Transverse colon (tissue), 4 donors: ENCODE measurements around the gene BBC3. TPM values are rescaled to one million over a fixed set of nuclear protein-coding genes. Genes with fewer than 3 reads are reported as not detected.
A peak's percentile ranks its signal among the peaks of the same experiment; 100 is the strongest.

Experiments used
- DNase-seq: peaks from one replicate; pipeline ENCODE4 v3.0.0-alpha.2; 2019
- H3K27ac ChIP-seq, 4 donors: fragments of 200-600 bp; sonication (generic); 2 replicates each; pipeline ENCODE4 v1.5.1; 2016 to 2018; ENCODE audit warnings: inconsistent platforms in 4 of 4
- H3K27me3 ChIP-seq: fragments of 200-600 bp; sonication (generic); 2 replicates; pipeline ENCODE4 v1.5.1; 2017; ENCODE audit warnings: inconsistent platforms
- H3K36me3 ChIP-seq, 4 donors: fragments of 200-600 bp; sonication (generic); 2 replicates each; pipeline ENCODE4 v1.5.1; 2017 to 2019; ENCODE audit warnings: inconsistent platforms in 4 of 4
- H3K4me1 ChIP-seq, 4 donors: fragments of 200-600 bp; sonication (generic); 2 replicates each; pipeline ENCODE4 v1.5.1; 2017 to 2020; ENCODE audit warnings: inconsistent platforms in 4 of 4
- H3K4me3 ChIP-seq, 4 donors: fragments of 200-600 bp; sonication (generic); 1 replicate in 1 of 4; 2 replicates in 3 of 4; pipeline versions ENCODE4 v1.5.1 to v1.6.1; 2017 to 2019; ENCODE audit warnings: inconsistent platforms in 4 of 4
- H3K9me3 ChIP-seq, 2 donors: fragments of 200-600 bp; sonication (generic); 2 replicates each; pipeline ENCODE4 v1.5.1; 2017 to 2019; ENCODE audit warnings: inconsistent platforms in 2 of 2
- CTCF ChIP-seq, 5 experiments: fragments of 200-600 bp in 3 of 5; fragments of 450-650 bp in 2 of 5; sonication (generic) in 3 of 5; IDR thresholded peaks; 1 replicate in 2 of 5; 2 replicates in 3 of 5; pipeline ENCODE4 v1.5.1; 2016 to 2017; ENCODE audit warnings: antibody characterized with exemption in 5 of 5, inconsistent platforms in 3 of 5, mild to moderate bottlenecking in 2 of 5, moderate library complexity in 1 of 5
- EP300 ChIP-seq: sonication (generic); formaldehyde crosslinking; IDR thresholded peaks from one replicate; pipeline ENCODE4 v1.6.1; 2017; ENCODE audit warnings: antibody characterized with exemption, low read depth
- POLR2A ChIP-seq: fragments of 450-650 bp; IDR thresholded peaks from one replicate; pipeline ENCODE4 v1.6.1; 2016; ENCODE audit warnings: antibody characterized with exemption, mild to moderate bottlenecking, moderate library complexity
- POLR2AphosphoS5 ChIP-seq, 3 donors: sonication (generic); formaldehyde crosslinking; IDR thresholded peaks; one replicate each; pipeline ENCODE4 v1.6.1; 2016; ENCODE audit warnings: antibody characterized with exemption in 3 of 3
- WGBS, 2 donors: methylation state at CpG; one replicate each; pipeline ENCODE4 v1.1.5; 2018; ENCODE audit warnings: low coverage in 1 of 2; 5-methylcytosine and 5-hydroxymethylcytosine counted together
- in situ Hi-C, 4 donors: fragments of 200-750 bp; cut with MboI; loops; one replicate each; pipeline versions ENCODE4 v1.15.0 to v1.15.1; 2017; ENCODE audit warnings: low sequenced_read_pairs in 3 of 4, low pct_ligation_motif_present in 1 of 4, low pct_unique_long_range_greater_than_20kb in 1 of 4
- intact Hi-C: fragments of 100-400 bp; cut with DNase I; formaldehyde crosslinking; loops from one replicate; pipeline ENCODE4 v1.15.1; 2023; ENCODE audit warnings: low total_unique reads
- total RNA-seq, 4 donors: library from RNA; depleted of rRNA; stranded (reverse); fragments of >200 nt; gene quantifications; one replicate each; pipeline ENCODE4 v1.1.0, GENCODE V29; 2016

The BBC3 gene
- total RNA-seq, 4 donors from 2014 or later = 10.9 to 31.0 (median 14.4) TPM

- H3K4me3 ChIP-seq = peak overlapping the region; percentile 28 to 81 (median 71)
- TF ChIP-seq POLR2A (no peak), POLR2AphosphoS5 (IDR thresholded peaks at IDR 0.05) (no peak), EP300 (no peak), CTCF (IDR thresholded peaks at IDR 0.05) (no peak)
- DNase-seq = peak; percentile 36
- WGBS, 2 donors = 19% methylated on average over 45 of the region's 82 CpGs; no CpG with 5 or more reads in 1 of the 2 donors
- H3K36me3 ChIP-seq = peaks cover 0 to 13% (median 4%) of the 10 kb centered on the region in 4 donors
- H3K9me3 ChIP-seq = no peaks in the 10 kb centered on the region
- peaks cover 0 to 32% (median 27%) of the 10 kb centered on the region in 4 donors for H3K4me1 ChIP-seq
- intact Hi-C loops = no loop called here
- H3K27ac ChIP-seq = peak overlapping the region; percentile 96 to 100 (median 99)
- no peaks in the 10 kb centered on the region for H3K27me3 ChIP-seq
- in situ Hi-C loops = loop anchor here in 3 of 4 donors (25.0 kb wide), 3 partner anchors 112 to 437 kb away; partner anchors contain the start of genes EHD2 (in 2 of the 3) and MEIS3 (in 1 of the 3)
These were observed 44.1 kb upstream of the BBC3 start for GRCh38 chr19:47274891-47275761.

- Histone ChIP-seq H3K4me1 (peaks cover 0 to 32% (median 27%) of the 10 kb centered on the region in 4 donors), H3K36me3 (peaks cover 0 to 18% (median 6%) of the 10 kb centered on the region in 4 donors), H3K27ac (peak within 1 kb of the TSS; percentile 96 to 100 (median 99)), H3K9me3 (no peaks in the 10 kb centered on the region), H3K27me3 (no peaks in the 10 kb centered on the region), H3K4me3 (peak within 1 kb of the TSS; percentile 70 to 93 (median 76))
- WGBS, 2 donors = 0 to 3% methylated on average over 7 to 54 of the region's 72 CpGs
- intact Hi-C loops = no loop called here
- no peak for TF ChIP-seq CTCF (IDR thresholded peaks at IDR 0.05)
- peak; percentile 52 for TF ChIP-seq POLR2A
- peak; percentile 52 to 68 (median 59) for TF ChIP-seq POLR2AphosphoS5 (IDR thresholded peaks at IDR 0.05)
- no peak for TF ChIP-seq EP300
- peak; percentile 100 for DNase-seq
- in situ Hi-C loops = no loop called here
These were observed 43.3 kb upstream of the BBC3 start, which contains the start of gene INAFM1 for GRCh38 chr19:47274071-47274890. TSS of gene INAFM1 (plus strand) at chr19:47274885. CDS start at chr19:47274920, 35 bp downstream.

- intact Hi-C loops = no loop called here
These were observed 42.5 kb upstream of the BBC3 start for GRCh38 chr19:47273313-47274070.

More at GRCh38 chr19:47273313-47274070, 42.5 kb upstream of the BBC3 start:
- peak; percentile 5 for TF ChIP-seq EP300
- no peak for TF ChIP-seq CTCF (IDR thresholded peaks at IDR 0.05)
- TF ChIP-seq POLR2AphosphoS5 (IDR thresholded peaks at IDR 0.05) = peak; percentile 92 to 98 (median 97)
- peak; percentile 97 for TF ChIP-seq POLR2A
- WGBS, 2 donors = 0% methylated on average over 54 of the region's 54 CpGs; no CpG with 5 or more reads in 1 of the 2 donors
- DNase-seq = peak; percentile 95
- peaks cover 0 to 32% (median 27%) of the 10 kb centered on the region in 4 donors for H3K4me1 ChIP-seq
- H3K36me3 ChIP-seq = peaks cover 0 to 18% (median 6%) of the 10 kb centered on the region in 4 donors
- peak overlapping the region; percentile 70 to 93 (median 76) for H3K4me3 ChIP-seq
- H3K27ac ChIP-seq = peak overlapping the region; percentile 96 to 100 (median 99)
- H3K9me3 ChIP-seq = no peaks in the 10 kb centered on the region
- no peaks in the 10 kb centered on the region for H3K27me3 ChIP-seq
- in situ Hi-C loops = no loop called here
